Measurements from ENCODE around the gene VSIG10L.

The VSIG10L gene

GRCh38 chr19:51368366-51369282 lies 26.7 kb upstream of the VSIG10L start, which contains the start of gene CLDND2:
TSS of gene CLDND2 (minus strand) at chr19:51369003. CDS start at chr19:51368577, 426 bp downstream.
- DNase-seq = peak; percentile 56
- H3K27ac Mint-ChIP-seq = peak within 1 kb of the TSS; percentile 97
- peaks cover 71% of the 10 kb centered on the region for H3K36me3 Mint-ChIP-seq (ENCODE audit: low read depth)
- H3K27me3 Mint-ChIP-seq = no peaks in the 10 kb centered on the region
- no peaks in the 10 kb centered on the region for H3K9me3 Mint-ChIP-seq
- peaks cover 66% of the 10 kb centered on the region for H3K4me1 Mint-ChIP-seq (ENCODE audit: low read depth)
- H3K4me3 Mint-ChIP-seq = peak within 1 kb of the TSS; percentile 97

DNA sequence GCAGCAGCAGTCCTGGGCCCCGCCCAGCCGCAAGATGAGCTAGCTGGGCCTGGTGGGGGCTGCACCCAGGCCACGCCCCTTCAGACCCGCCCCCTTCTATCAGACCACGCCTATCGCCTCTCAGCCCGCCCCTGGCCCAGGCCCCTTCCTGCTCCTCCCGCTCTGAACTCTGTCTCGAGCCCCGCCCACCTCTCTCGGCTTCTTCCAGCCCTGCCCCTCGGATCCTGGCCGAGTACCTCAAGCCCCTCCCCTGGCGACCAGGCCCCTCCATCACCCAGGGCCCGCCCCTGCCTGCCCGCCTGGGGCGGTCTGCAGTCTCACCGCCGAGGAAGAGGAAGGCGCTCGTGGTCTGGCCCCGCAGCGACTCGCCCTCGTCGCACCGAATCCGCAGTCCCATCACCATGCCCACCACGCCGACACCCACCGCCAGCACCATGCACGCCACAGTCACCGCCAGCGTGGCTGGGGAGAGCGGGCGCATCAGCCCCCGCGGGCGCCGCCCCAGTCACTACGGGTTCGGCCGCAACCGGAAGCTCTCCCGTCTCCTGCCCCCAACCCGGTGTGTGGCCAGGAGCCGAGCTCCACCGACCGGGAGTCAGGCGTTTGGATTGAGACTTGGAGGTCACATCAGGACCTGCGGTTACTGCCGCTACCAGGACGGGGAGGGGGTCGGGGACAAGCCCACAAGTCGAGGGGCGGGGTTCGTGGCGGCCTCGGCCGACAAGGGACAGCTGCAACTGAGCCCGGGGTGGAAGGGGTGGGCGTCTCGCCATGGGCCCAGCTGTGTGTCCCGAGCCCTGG lies 25.8 kb upstream of the VSIG10L start:
- Mint-ChIP-seq H3K27me3 (no peaks in the 10 kb centered on the region), H3K36me3 (ENCODE audit: low read depth) (peaks cover 77% of the 10 kb centered on the region), H3K9me3 (no peaks in the 10 kb centered on the region), H3K27ac (peak overlapping the region; percentile 97), H3K4me1 (ENCODE audit: low read depth) (peaks cover 66% of the 10 kb centered on the region), H3K4me3 (peak overlapping the region; percentile 97)
- peak; percentile 100 for DNase-seq

DNA sequence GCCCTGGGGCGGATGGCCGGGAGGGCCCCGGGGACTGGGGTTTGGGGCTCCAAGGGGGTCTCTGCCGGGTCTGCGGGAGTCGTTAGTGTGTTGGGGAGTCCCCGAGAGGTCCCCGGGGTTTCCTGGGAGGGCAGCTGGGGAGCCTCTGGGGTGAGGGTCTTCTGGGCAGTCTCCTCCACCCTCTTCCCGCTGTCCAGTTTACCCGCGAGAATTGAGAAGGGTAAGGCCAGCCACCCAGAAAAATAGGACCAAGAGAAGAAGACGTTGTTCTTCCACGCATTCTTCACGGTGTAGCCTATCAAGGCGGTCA lies 25.3 kb upstream of the VSIG10L start:
- Mint-ChIP-seq H3K4me3 (peak overlapping the region; percentile 97), H3K27me3 (no peaks in the 10 kb centered on the region), H3K9me3 (no peaks in the 10 kb centered on the region), H3K36me3 (ENCODE audit: low read depth) (peaks cover 77% of the 10 kb centered on the region), H3K27ac (peak overlapping the region; percentile 97), H3K4me1 (ENCODE audit: low read depth) (peaks cover 66% of the 10 kb centered on the region)
- DNase-seq = no peak

DNA sequence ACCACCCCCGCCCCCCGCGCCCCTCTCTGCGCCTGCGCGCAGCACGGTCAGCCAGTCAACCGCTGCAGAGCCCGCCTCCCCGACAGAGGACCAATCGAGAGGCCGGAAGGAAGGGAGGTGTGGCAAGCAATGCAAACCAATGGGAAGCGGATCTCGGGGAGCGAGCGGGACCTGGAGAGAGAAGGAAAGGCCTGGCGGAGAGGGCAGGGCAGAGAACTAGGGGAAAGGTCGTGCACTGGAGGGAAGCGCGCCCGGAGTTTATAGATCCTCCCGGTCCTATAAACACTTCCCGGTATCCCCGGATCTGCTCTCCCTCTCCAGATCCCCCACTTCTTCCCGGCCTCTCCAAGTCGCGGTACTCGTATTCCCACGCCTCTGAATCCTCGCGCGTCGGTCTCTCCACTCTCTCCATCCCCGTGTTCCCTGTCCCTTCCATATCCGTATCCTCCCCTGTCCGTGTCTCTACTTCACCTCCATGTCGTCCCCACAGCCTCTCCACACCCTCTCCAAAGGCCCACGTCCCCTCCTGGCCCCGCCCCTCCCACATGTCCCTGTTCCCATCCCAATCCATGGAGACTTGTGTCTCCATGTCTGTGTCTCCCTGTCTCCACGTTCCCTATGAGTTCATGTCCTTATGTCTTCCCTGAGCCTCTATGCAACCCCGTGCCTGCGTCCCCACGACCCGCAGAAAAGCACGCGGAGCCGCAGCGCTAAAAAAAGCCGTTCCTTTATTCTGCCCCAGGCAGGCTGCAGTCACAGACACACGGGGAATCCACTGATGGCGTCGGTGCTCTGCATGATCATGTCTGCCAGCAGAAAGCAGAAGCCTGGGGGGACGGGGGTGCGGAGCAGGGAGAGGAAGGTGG lies 24.7 kb upstream of the VSIG10L start:
- Mint-ChIP-seq H3K9me3 (no peaks in the 10 kb centered on the region), H3K27me3 (no peaks in the 10 kb centered on the region), H3K4me1 (ENCODE audit: low read depth) (peaks cover 65% of the 10 kb centered on the region), H3K27ac (peak overlapping the region; percentile 97), H3K4me3 (peak overlapping the region; percentile 97), H3K36me3 (ENCODE audit: low read depth) (peaks cover 73% of the 10 kb centered on the region)
- peak; percentile 93 for DNase-seq

DNA sequence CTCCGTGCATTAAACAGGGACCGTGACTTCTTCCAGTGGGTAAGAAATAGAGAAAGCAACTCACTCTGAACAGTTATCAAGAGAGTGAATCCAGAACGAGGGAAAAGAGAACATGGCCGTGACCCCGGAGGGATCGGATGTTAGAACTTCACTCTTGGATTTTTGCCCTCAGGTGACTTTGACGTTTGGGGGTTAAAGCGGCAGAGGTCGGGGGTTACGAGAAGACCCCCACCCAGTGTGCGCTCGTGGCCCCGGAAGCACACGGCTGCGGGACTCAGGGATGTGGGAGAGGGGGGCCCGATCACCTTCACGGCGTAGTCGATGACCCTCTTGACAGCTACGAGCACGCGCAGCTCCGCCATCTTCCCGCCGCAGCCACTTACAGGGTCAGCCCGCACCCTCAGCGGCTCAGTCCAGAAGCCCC lies 24.0 kb upstream of the VSIG10L start, which contains the start of gene ETFB:
Gene ETFB (minus strand): TSS at position 424 of the 424 bp plus-strand sequence. CDS start 62 bp downstream, at position 362.
- Mint-ChIP-seq H3K27ac (peak within 1 kb of the TSS; percentile 97), H3K9me3 (no peaks in the 10 kb centered on the region), H3K4me1 (ENCODE audit: low read depth) (peaks cover 61% of the 10 kb centered on the region), H3K4me3 (peak within 1 kb of the TSS; percentile 97), H3K36me3 (ENCODE audit: low read depth) (peaks cover 70% of the 10 kb centered on the region), H3K27me3 (no peaks in the 10 kb centered on the region)
- no peak for DNase-seq

DNA sequence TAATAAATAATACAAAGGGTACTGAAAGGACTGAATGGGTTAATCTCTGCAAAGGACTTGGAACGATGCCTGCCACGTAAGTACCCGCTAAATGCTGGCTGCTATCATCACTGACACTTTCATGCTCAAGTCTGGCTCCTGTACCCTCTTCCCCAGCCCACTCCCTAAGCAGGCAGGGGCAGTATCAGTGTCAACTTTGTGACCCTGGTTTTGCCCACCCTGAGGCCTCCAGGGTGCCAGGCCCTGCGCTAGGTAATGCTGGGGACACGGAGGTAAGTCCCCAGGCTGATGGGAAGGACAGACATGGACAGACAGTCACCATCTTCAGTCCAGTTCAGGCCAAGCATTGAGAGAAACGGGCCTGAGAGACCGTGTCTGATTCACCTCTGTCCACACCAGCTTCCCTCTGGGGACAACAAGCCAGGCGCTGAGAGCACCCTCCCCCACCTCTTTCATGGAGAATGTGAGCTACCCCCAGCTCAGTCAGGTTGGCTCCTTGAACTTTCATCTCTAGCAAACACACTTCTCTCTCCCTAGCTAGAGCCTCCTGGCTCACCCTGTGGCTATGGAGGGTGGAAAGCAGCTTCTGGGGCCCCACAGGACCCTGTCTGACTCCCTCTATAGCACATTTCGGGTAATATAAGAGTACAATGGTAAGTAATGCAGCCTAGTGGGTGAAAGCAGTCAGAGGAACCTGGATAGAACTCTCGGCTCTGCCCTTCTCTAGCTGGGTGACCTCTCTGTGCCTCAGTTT lies 23.4 kb upstream of the VSIG10L start:
- DNase-seq = peak; percentile 62
- H3K4me3 Mint-ChIP-seq = peak overlapping the region; percentile 97
- H3K27me3 Mint-ChIP-seq = no peaks in the 10 kb centered on the region
- H3K4me1 Mint-ChIP-seq (ENCODE audit: low read depth) = peaks cover 58% of the 10 kb centered on the region
- H3K27ac Mint-ChIP-seq = peak overlapping the region; percentile 97
- H3K9me3 Mint-ChIP-seq = no peaks in the 10 kb centered on the region
- peaks cover 64% of the 10 kb centered on the region for H3K36me3 Mint-ChIP-seq (ENCODE audit: low read depth)

DNA sequence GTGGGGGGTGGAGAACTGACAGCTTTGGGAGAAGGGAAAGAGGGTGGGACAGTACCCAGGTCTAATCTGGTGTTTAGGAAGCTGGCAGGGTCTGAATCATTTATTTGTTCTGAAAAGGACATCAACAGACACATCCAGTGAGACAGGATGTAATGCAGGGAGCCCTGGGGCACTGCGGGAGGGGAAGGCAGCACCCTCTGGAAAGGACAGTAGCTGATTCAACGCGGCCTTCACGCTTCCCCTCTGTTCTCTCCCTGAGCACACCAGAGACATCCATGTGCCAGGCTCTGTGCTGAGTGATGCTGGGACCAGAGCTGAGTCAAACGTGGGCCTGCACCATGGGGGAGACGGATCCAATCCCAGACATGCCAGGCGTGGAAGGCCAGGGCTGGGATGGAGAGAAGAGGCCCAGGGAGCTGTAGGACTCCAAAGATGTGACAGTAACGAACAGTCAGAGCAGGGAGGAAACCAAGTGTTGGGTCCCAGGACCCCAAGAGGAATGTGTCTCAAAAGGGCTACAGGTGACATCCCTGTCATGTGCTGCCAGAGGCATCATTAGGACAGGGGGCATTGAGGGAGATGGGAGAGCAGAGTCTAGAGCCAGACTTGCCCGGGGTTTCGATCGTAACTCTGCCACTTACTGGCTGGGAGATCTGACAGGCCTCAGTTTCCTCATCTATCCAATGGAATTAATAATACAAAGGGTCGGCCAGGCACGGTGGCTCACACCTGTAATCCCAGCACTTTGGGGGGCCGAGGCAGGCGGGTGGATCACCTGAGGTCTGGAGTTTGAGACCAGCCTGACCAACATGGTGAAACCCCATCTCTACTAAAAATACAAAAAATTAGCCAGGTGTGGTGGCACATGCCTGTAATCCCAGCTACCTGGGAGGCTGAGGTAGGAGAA lies 22.5 kb upstream of the VSIG10L start:
- Mint-ChIP-seq H3K36me3 (ENCODE audit: low read depth) (peaks cover 60% of the 10 kb centered on the region), H3K4me1 (ENCODE audit: low read depth) (peaks cover 56% of the 10 kb centered on the region), H3K27ac (peak overlapping the region; percentile 88), H3K4me3 (peak overlapping the region; percentile 61), H3K27me3 (no peaks in the 10 kb centered on the region), H3K9me3 (no peaks in the 10 kb centered on the region)
- no peak for DNase-seq

- Mint-ChIP-seq H3K27me3 (no peaks in the 10 kb centered on the region), H3K4me3 (no peak overlapping the region), H3K36me3 (ENCODE audit: low read depth) (peaks cover 55% of the 10 kb centered on the region), H3K27ac (no peak overlapping the region), H3K4me1 (ENCODE audit: low read depth) (peaks cover 57% of the 10 kb centered on the region), H3K9me3 (no peaks in the 10 kb centered on the region)
- no peak for DNase-seq
Observed at GRCh38 chr19:51361239-51361638, 19.3 kb upstream of the VSIG10L start.

DNA sequence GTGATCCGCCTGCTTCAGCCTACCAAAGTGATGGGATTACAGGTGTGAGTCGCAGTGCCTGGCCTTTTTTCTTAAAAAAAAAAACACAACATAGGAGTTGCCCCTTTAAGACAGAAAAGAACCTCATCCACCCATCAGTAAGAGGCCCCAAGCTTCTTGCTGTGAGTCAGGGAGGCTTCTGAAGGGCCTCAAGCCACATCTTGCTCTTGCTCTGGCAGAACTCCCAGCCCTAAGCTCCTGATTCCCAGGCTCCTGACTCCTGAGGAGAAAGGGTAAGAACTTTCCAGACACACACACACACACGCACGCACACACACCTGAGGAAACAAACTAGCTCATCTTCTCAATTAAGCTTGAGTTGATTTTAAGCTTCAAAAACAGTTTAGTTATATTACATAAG lies 17.4 kb upstream of the VSIG10L start:
- no peak for DNase-seq
- Mint-ChIP-seq H3K27me3 (no peaks in the 10 kb centered on the region), H3K36me3 (ENCODE audit: low read depth) (peaks cover 44% of the 10 kb centered on the region), H3K4me3 (no peak overlapping the region), H3K4me1 (ENCODE audit: low read depth) (peaks cover 63% of the 10 kb centered on the region), H3K9me3 (no peaks in the 10 kb centered on the region), H3K27ac (peak overlapping the region; percentile 69)

- no peak overlapping the region for H3K27ac Mint-ChIP-seq
- no peak for DNase-seq
- peaks cover 37% of the 10 kb centered on the region for H3K36me3 Mint-ChIP-seq (ENCODE audit: low read depth)
- peaks cover 51% of the 10 kb centered on the region for H3K4me1 Mint-ChIP-seq (ENCODE audit: low read depth)
- no peaks in the 10 kb centered on the region for H3K27me3 Mint-ChIP-seq
- H3K4me3 Mint-ChIP-seq = no peak overlapping the region
- H3K9me3 Mint-ChIP-seq = no peaks in the 10 kb centered on the region
Observed at GRCh38 chr19:51357952-51358351, 16.0 kb upstream of the VSIG10L start.

DNA sequence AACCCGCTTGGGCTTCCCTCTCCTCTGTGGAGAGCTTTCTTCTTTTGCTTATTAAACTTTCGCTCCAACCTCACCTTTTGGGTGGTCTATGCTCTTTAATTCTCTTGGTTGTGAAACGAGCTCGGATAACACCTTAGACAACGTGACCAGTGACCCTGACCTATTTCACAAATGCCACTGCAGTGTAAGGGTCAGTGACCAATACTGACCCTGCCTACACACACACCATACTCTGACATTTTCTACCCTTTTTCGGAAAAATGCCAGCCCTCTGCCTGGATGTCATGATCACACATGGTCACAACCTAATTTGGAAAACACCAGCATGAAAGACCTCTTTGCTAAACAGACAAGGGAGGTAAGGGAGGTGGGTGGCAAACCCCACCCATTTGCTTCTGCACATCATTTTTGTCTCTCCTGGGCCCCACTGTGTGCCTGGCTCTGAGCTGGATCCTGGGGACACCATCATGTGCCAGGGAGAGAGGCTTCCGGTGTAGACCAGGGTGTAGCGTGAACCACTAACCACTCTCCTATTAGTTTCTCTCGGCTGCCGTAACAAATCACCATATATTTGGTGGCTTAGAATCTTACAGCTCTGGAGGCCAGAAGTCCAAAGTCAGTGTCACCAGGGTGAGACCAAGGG lies 14.3 kb upstream of the VSIG10L start:
- Mint-ChIP-seq H3K27me3 (no peaks in the 10 kb centered on the region), H3K4me1 (ENCODE audit: low read depth) (peaks cover 39% of the 10 kb centered on the region), H3K27ac (no peak overlapping the region), H3K36me3 (ENCODE audit: low read depth) (peaks cover 45% of the 10 kb centered on the region), H3K4me3 (no peak overlapping the region), H3K9me3 (no peaks in the 10 kb centered on the region)
- DNase-seq = no peak

DNA sequence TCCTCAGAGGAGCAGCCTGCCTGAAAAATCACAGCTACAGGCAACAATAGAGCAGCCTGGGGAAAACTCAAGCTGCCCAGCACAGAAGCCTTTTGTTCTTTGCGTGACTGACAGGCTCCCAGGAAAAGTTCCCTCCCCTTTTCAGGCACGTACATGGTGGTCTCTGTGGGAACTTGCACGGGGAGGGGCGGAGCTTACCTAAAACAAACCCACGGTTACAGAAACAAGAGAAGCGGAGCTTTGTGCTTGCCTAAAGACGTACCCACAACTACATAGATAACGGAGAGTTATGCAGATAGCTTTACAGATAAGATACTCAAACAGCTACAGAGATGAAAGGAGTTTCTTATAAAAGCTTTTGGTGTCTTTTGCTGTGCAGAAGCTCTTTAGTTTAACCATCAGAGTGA lies 12.8 kb upstream of the VSIG10L start:
- no peak for DNase-seq
- H3K27me3 Mint-ChIP-seq = no peaks in the 10 kb centered on the region
- peak overlapping the region; percentile 16 for H3K4me3 Mint-ChIP-seq
- peaks cover 58% of the 10 kb centered on the region for H3K36me3 Mint-ChIP-seq (ENCODE audit: low read depth)
- H3K4me1 Mint-ChIP-seq (ENCODE audit: low read depth) = peaks cover 33% of the 10 kb centered on the region
- H3K9me3 Mint-ChIP-seq = no peaks in the 10 kb centered on the region
- H3K27ac Mint-ChIP-seq = peak overlapping the region; percentile 79

All from activated T-cell treated with anti-CD3 and anti-CD28 coated beads, Interleukin-2, amount 50 U/mL, for 24 hours (primary cell).